GM21390 (cell line): Measurements from ENCODE around the gene TNN.

Experiments
- ATAC-seq: cut with Tn5 transposase; IDR thresholded peaks from one replicate; pipeline ENCODE4 v1.9.1; 2021; ENCODE audit not compliant: unreplicated experiment

TNN gene

GRCh38 chr1:175171036-175171913, 103.6 kb downstream of the TNN start:
- no peak for ATAC-seq

DNA sequence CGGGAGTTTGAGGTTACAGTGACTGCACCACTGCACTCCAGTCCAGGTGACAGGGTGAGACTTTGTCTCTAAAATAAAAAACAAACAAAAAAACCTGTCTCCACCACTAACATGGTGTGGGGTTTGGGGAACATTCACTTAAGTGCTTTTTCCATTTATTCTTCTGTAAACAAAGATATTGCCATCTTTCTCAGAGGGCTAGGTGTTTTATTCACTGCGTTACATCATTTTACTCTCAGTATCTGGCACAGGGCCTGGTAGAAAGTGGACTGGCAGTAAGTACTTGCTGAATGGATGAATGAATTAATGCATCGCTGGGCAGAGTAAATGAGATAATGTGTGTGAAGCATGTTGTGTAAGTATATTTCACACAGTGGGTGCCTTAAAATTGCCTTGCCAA, 104.9 kb downstream of the TNN start:
- no peak for ATAC-seq

DNA sequence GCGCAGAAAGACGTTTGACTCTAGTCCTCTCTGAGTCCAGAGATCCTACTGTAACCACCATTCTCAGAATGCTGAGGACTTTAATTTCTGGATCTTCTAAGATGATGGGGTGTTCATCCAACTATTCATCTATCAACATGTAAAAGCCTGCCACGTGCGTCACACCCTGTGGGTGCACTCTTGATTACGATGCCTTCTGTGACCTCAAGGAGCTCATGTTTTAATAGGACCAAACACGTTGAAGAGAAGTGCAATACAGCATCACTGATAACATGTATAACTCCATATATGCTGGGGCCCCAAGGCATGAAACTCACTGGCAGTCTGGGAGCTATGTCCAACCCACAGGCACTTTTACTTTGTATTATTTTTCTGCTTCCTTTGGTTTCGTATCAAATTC, 105.9 kb downstream of the TNN start:
- no peak for ATAC-seq

DNA sequence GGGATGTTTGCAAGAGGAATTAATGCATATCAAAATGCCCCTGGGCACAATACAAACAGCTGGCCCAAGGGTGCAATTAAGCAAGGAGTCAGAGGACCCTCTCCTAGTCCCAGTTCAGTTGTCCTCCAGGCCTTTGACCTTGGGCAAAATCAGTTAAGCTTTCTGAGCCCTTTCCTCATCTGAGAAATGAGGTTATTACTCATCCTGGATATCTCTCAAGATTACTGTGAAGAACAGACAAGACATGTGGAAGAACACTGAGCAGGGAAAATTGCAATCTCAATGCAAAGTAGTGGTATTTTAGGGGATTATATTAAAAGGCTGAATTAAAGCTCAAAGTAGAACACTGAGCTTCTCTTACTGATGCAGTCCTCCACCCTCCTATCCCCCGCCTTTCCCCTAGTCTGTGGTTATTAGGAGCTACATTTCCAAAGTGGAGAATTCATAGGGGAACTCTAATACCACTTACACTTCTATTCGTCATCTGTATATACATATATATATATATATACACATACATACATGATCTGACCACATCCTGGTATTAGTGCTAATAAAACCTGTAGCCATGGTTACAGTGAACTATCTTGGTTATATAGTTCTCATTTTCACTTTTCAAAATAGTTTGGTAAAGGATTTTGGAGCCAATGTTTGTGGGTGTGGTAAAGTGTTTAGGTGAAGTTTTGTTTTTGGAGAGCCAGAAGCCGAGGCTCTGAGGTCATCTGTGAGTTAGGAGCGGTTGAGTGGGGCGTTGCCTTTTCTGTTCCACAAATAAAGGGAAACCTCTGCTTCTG, 106.9 kb downstream of the TNN start:
- peak; percentile 87 for ATAC-seq

DNA sequence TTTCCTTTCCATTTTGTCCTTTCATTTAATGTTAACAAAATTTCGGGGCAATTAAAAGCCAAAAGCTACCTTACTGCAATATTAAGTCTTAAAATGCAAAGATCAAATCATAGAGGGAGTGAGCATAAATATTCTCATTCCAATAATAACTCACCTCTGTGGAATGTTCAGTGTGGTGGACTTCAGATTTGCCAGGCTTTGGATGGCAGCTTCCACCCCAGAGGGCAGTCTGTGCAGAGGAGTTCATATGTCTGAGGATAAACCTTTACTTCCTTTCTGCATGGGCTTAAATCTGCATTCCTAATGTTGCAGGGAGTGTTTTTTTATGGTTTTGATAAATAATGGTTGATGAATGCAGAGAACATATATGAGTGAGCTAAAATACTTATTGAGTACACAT, 108.6 kb downstream of the TNN start:
- no peak for ATAC-seq

DNA sequence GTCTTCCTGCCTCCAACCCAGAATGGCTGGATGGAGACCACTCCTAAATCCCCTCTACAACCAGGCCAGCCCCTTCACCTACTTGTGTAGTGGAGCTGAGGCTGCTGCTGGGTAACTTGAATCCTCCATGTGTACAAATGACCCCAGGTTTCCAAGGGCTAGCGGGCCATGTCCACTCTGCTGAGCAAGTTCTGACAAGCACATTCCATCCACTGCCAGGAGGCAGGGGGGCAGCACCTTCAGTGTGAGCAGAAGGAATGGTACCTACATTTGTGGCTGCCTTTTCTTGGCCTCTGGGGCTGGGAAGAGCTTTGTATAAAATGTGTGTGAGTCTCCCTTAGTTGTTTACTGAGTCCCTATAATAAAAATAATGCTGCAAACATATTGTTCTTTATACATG, 110.4 kb downstream of the TNN start:
- ATAC-seq: no peak

GRCh38 chr1:175178456-175178855, 110.8 kb downstream of the TNN start:
- ATAC-seq: no peak

DNA sequence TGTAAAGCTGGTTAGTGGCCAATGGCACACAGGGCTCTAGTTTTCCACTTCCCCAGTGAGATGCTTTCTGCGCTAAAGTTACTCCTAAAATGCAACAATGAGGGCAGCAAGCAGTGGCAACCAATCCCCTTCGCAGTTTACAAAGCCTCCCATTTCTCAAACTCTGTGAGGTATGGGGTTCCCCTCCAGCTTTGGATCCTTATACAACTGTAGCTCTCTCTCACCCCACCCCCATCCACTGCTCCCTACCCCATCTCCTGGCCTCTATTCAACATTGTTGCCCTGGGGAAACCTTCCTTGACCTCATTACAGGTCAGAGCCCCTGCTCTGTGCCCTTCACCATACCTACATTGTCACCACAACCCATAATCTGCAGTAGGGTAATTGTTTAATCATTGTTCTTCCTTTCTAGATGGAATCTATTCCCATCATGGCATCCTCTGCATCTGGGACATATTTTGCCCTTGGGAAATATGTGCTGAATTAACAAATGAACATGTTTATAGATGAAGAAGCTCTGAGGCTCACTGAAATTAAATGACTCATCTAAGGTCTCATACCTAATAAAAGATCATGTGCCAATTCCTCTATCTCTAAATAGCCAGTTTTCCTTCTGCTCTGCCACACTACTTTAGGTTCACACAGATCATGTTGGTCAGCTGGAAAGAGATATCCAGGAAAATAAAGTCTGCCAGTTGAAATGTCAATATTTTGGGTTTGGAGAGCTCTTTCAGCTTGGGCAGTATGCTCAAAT, 112.4 kb downstream of the TNN start:
- no peak for ATAC-seq

DNA sequence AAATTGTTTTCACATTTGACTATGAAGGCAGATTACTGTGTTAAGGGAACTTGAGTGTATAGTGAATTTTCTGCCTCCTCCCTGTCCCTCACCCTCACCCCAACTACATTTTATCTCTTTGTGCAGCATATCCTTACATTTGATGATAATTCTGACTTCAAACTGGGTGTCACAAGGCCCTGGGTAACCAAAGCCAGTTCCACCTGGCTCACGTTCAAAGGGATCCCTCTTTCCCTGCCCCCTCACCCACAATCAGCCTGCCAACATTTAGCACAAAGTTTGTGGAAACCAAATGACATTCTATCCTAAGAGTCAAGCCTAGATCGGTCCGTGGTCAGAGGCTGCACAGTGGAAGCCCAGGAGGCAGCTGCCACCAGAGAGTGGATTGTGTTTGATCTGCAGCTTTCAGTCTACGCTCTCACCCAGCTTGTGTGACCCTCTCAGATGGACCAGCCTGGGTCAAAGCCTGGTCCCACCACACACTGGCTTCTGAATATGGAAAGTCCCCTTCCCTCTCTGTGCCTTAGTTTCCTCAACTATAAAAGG, 114.6 kb downstream of the TNN start:
- no peak for ATAC-seq

DNA sequence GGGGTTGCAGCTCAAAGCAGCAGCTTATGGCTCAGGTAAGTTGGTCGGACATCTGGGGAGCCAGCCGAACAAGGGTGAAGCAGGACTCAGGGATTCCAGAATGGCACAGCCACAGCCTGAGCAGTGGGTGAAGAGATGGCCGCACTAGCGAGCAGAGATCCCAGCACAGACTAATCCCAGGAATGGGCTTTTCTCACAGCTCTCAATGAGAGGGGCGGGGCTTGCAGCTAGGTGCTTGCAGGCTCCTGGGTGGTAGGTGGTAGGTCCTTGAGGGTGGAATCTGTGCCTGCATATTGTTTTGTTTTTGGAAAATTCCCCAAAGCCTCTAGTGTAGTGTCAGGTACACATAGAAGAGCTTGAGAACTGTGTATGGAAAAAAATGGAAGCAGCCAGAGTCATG, 116.0 kb downstream of the TNN start:
- no peak for ATAC-seq

- ATAC-seq: no peak
Observed at GRCh38 chr1:175185903-175186302, 118.3 kb downstream of the TNN start.

DNA sequence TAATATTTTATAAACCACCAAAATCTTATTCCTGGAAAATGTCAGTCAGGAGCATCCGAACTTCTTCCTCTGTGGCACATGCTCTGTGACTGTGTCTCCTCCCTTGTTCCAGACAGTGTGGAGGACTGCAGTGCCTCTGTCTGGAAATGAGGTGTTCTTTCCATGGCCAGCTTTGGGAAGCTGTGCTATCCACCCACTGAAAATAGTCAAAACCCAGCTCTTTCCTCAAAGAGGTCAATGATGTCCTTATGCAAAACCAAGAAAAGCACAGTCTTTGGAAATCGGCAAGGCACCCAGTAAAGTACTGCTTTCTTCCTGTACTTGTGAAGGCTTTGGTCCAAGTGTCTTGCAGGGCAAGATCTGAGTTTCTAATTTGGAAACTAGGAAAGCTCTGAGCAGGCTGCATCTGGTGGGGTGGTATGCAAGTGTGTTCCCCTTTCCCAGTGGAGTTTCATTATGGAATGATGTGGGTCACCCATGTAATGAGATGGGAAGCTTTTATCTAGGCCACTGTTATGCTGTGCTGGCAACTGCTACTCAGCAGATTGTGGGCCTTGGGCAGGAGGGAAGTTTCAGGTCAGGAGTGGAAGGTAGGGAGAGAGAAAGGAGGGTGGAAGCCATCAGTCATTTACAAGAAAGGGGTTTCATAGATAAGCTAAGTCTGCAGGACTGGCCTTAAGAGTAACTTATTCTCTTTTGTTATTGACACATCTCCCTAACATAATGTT, 119.0 kb downstream of the TNN start:
- no peak for ATAC-seq

DNA sequence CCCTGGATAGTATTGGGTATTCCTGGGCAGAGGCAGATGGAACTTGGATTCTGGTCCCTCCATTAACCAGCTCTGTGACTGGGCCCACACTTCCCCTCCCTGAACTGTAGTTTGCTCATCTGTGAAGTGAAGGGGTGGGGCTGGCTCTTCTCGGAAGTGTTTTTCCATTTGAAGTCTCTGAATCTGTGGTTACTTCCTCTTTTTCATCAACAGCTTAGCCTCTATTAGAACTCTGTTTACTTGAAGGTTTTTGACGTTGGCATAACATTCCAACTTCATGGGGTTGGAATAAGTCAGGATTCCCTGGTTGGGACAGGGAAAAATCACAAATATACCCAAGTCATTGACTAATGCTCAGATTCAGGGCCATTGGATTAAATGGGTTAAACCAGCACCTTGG, 121.3 kb downstream of the TNN start:
- ATAC-seq: peak; percentile 65

DNA sequence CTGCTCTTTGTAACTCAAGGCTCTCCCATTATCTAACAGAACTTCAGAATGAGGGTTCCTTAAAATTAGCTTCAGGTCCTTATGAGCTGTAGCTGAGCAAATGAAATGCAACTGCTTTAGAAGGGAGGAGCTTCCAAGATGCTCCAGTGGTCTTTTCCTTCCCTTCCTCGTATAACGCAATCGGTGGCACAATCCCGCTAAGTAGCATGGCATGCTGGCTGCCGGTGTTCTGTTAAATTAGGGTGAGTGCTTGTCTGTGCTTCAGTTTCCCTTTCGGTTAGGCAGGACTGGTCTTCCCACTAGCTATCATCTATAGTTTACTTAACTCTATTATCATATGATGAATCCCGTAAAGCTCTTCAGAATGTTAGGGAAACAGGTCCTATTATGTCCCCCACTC, 124.0 kb downstream of the TNN start:
- ATAC-seq: peak; percentile 27

- no peak for ATAC-seq
Observed at GRCh38 chr1:175192111-175192629, 124.5 kb downstream of the TNN start.

DNA sequence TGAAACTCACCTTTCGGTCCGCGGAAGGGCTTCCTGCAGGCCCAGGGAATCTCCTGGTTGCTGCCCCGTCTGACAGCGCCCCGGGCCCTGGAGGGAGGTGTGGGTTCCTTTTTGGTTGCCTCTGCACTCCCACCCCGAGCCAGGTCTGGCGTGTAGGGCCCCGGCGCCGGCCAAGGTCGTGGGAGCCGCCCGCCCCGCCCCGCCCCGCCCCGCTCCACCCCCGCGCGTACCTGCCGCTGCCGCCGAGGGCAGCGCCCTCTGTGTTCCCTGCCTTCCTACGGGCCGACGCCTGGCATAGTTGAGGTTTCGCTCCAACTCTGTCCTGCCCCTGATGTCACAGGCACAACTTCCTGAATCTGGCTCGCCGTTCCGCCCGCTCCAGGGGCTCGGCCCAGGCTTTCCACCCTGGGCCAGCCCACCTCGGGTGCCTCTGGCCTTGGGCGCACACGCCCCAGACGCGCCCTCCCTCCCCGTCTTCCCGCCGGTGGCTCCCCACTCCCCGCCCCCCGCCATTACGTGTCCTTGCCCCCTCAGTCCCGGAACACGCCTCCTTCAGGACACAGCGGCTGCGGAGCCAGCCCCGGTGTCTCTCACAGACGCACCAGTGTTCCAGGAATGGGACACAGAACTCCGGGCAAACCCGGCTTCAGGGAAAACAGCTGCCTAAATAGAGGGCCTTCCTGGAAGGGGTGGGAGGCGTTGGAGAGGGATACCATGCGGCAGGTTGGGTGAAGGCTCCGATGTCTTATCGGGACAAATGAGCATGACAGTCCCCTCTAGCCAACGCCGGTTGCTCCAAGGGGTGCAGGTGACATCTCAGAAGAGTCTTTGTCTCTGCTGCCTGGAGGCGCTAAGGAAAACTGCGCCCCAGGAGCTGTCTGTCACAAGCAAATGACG, 125.2 kb downstream of the TNN start, which contains the start of gene KIAA0040:
Gene KIAA0040 (minus strand): TSS at position 147 of the 897 bp plus-strand sequence. CDS start 31,763 bp downstream, outside the sequence.
- peak; percentile 43 for ATAC-seq

- ATAC-seq: no peak
Observed at GRCh38 chr1:175193527-175193910, 125.9 kb downstream of the TNN start.

DNA sequence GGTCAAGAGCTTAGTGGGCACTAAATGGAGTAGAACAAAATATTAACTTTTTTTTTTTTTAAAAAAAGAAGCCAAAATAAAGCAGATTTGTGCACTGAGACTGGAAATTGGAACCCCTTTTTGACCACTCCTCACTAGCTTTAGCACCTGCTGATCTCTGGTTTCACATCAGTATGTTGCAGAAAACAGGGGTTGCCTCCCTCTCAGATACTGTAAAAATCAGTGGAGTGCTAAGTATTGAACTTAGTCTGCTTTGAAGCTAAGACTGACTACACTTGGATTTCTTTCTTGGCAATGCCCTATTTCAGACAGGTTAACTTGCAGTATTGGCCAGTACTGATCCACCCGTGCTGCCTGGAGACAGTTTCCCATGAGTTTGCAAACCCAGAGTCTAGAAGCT, 127.6 kb downstream of the TNN start:
- no peak for ATAC-seq

GRCh38 chr1:175195798-175196197, 128.2 kb downstream of the TNN start:
- no peak for ATAC-seq
